Stomach (tissue), 19 donors: ENCODE data around the gene PROCR. TPM values are rescaled to one million over a fixed set of nuclear protein-coding genes. Genes with fewer than 3 reads are reported as not detected.

Experiments
- DNase-seq, 2 donors: peaks; one replicate each; pipeline versions ENCODE4 v3.0.0 to v3.0.0-alpha.2; 2013 to 2019
- H3K27ac ChIP-seq, 5 donors: fragments of 200-600 bp in 4 of 5; sonication (generic) in 4 of 5; one replicate each; pipeline ENCODE4 v1.5.1; 2013 to 2019; ENCODE audit warnings: mild to moderate bottlenecking in 1 of 5, moderate library complexity in 1 of 5
- H3K27me3 ChIP-seq, 3 donors: fragments of 200-600 bp; sonication (generic); one replicate each; pipeline ENCODE4 v1.5.1; 2017 to 2019; ENCODE audit warnings: mixed run types in 1 of 3
- H3K36me3 ChIP-seq, 4 donors: fragments of 200-600 bp; sonication (generic); 1 replicate in 3 of 4; 2 replicates in 1 of 4; pipeline ENCODE4 v1.5.1; 2016 to 2019
- H3K4me1 ChIP-seq, 4 donors: fragments of 200-600 bp; sonication (generic); one replicate each; pipeline ENCODE4 v1.5.1; 2016 to 2019
- H3K4me3 ChIP-seq, 4 donors: fragments of 200-600 bp; sonication (generic) in 3 of 4; one replicate each; pipeline ENCODE4 v1.5.1; 2016 to 2019; ENCODE audit warnings: mild to moderate bottlenecking in 1 of 4
- H3K9me3 ChIP-seq, 4 donors: fragments of 200-600 bp; sonication (generic); one replicate each; pipeline ENCODE4 v1.5.1; 2016 to 2019
- EP300 ChIP-seq: sonication (generic); formaldehyde crosslinking; IDR thresholded peaks from one replicate; pipeline ENCODE4 v1.6.1; 2017; ENCODE audit warnings: antibody characterized with exemption
- POLR2A ChIP-seq, 4 donors: fragments of 450-650 bp; IDR thresholded peaks; one replicate each; pipeline ENCODE4 v1.6.1; 2016; ENCODE audit warnings: antibody characterized with exemption in 4 of 4, control low read depth in 2 of 4, mild to moderate bottlenecking in 1 of 4, moderate library complexity in 1 of 4
- POLR2AphosphoS5 ChIP-seq, 3 donors: sonication (generic); formaldehyde crosslinking; IDR thresholded peaks; one replicate each; pipeline ENCODE4 v1.6.1; 2016; ENCODE audit warnings: antibody characterized with exemption in 3 of 3
- WGBS, 5 donors: extraction: QIAGEN DNeasy Blood & Tissue Kit in 3 of 5; methylation state at CpG; one replicate each; pipeline versions ENCODE4 v1.1.5 to v1.1.7; 2013 to 2018; 5-methylcytosine and 5-hydroxymethylcytosine counted together
- intact Hi-C: fragments of 100-400 bp; cut with DNase I; formaldehyde crosslinking; loops from one replicate; pipeline ENCODE4 v1.15.1; 2023; ENCODE audit warnings: low total_unique reads
- long read RNA-seq, 10 donors: transcript quantifications; one replicate each; lab custom pipeline, GENCODE V29; 2026
- polyA plus RNA-seq, 3 donors: library from polyadenylated mRNA; stranded (reverse); fragments of 200-250 nt; gene quantifications; one replicate each; pipeline ENCODE4 v1.2.3, GENCODE V29; 2013
- total RNA-seq, 5 donors: library from RNA; depleted of rRNA; stranded (reverse); fragments of >200 nt; gene quantifications; one replicate each; pipeline versions ENCODE4 v1.1.0 to v1.2.3, GENCODE V29; 2014 to 2016
- TF ChIP-seq, protein P1 (sequence below), 7 experiments: fragments of 450-650 bp in 4 of 7; fragments of 200-600 bp in 3 of 7; sonication (generic) in 3 of 7; IDR thresholded peaks; one replicate each; pipeline ENCODE4 v1.5.1; 2016 to 2019; ENCODE audit warnings: antibody characterized with exemption in 7 of 7, control low read depth in 2 of 7, mild to moderate bottlenecking in 1 of 7
- donor health status: healthy with polysubstance abuse.
- donor health status: Bipolar disorder and iron deficiency.
- donor health status: healthy.

PROCR gene
- total RNA-seq (10 to 100 TPM in 2 of 5 donors, 1 to 10 TPM in 3; 4.0 to 37.6 (median 7.8) TPM), polyA plus RNA-seq (10 to 100 TPM; 15.0 to 31.2 (median 27.6) TPM)
- long read RNA-seq, donor 1, partial matches to known transcripts, result 88 of 154 reads
- long read RNA-seq, donor 1, other reads (novel, unspliced or antisense), result 63 of 154 reads
- long read RNA-seq, donor 2, transcript PROCR-201 (4 exons, 1,348 nt), result major isoform, 9 of 9 reads
- long read RNA-seq, donor 2, partial matches to known transcripts, result 0 of 9 reads
- long read RNA-seq, donor 2, other reads (novel, unspliced or antisense), result 0 of 9 reads
- long read RNA-seq, donor 3, partial matches to known transcripts, result 0 of 2 reads
- long read RNA-seq, donor 3, other reads (novel, unspliced or antisense), result 0 of 2 reads
- long read RNA-seq, donor 4, partial matches to known transcripts, result 0 of 1 reads
- long read RNA-seq, donor 4, other reads (novel, unspliced or antisense), result 0 of 1 reads
- long read RNA-seq, donor 5, transcript PROCR-201 (4 exons, 1,348 nt), result major isoform, 15 of 15 reads
- long read RNA-seq, donor 5, partial matches to known transcripts, result 0 of 15 reads
- long read RNA-seq, donor 5, other reads (novel, unspliced or antisense), result 0 of 15 reads
- long read RNA-seq, donor 6, transcript PROCR-201 (4 exons, 1,348 nt), result major isoform, 26 of 39 reads
- long read RNA-seq, donor 6, partial matches to known transcripts, result 13 of 39 reads
- long read RNA-seq, donor 6, other reads (novel, unspliced or antisense), result 0 of 39 reads
- long read RNA-seq, donor 7, transcript PROCR-201 (4 exons, 1,348 nt), result major isoform, 12 of 24 reads
- long read RNA-seq, donor 7, partial matches to known transcripts, result 12 of 24 reads
- long read RNA-seq, donor 7, other reads (novel, unspliced or antisense), result 0 of 24 reads
- long read RNA-seq, donor 8, transcript PROCR-201 (4 exons, 1,348 nt), result major isoform, 11 of 11 reads
- long read RNA-seq, donor 8, partial matches to known transcripts, result 0 of 11 reads
- long read RNA-seq, donor 8, other reads (novel, unspliced or antisense), result 0 of 11 reads
- long read RNA-seq, donor 9, partial matches to known transcripts, result 0 of 1 reads
- long read RNA-seq, donor 9, other reads (novel, unspliced or antisense), result 0 of 1 reads
- long read RNA-seq, donor 10, transcript PROCR-201 (4 exons, 1,348 nt), result major isoform, 5 of 5 reads
- long read RNA-seq, donor 10, partial matches to known transcripts, result 0 of 5 reads
- long read RNA-seq, donor 10, other reads (novel, unspliced or antisense), result 0 of 5 reads

DNA sequence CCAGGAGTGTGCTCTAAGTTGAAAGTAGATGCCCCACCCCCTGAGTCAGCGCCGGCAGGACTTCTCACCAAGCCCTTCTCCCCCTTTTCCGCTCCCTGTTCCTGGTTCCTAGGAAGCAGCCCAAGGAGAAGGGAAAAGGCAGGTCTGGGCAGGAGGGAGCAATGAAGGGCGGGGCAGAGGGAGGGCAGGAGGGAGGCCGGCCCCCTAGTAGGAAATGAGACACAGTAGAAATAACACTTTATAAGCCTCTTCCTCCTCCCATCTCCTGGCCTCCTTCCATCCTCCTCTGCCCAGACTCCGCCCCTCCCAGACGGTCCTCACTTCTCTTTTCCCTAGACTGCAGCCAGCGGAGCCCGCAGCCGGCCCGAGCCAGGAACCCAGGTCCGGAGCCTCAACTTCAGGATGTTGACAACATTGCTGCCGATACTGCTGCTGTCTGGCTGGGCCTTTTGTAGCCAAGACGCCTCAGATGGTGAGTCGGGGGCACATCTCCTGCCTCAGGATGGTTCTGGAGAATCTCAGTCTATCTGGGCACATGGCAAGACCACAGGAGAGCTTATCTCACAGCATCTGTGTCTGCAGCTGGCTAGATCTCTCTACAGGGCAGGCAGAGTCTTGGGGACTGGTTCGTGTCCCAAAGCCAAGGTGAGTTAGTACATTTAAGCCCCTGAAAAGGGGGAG, at the start of gene PROCR:
Gene PROCR (plus strand): TSS at position 320 of the 681 bp plus-strand sequence. CDS start 83 bp downstream, at position 403.
- intact Hi-C loops, result no loop called here

DNA sequence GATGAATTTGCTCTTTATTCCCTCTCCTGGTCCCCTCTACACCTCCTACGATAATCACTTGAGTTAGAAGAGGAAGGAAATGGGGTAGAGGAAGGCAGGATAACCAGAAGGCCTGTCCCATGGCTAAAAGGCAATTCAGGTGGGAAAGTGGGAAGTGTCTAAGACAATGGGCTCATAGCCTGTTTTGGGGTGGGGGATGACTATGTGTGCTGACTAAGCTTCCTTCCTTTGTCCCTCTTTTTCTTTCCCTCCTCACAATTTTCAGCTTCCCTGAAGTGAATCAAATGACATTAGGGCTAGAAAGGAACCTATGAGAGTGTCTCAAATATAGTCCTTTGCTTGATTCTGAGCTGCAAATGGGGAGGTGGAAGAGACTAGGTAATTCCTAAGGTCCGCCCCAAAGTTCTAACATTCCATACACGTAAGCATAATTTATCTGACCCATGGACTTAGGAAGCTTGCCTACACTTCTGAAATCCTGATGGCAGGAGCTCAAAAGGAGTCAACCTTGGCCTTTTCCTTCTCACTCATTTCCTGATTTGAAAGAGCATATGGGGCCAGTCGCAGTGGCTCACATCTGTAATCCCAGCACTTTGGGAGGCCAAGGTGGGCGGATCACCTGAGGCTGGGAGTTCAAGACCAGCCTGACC, 49.0 kb upstream of the PROCR start:
- Histone ChIP-seq H3K4me1 (peaks cover 0 to 6% (median 0%) of the 10 kb centered on the region in 4 donors), H3K36me3 (peaks cover 69 to 100% (median 99%) of the 10 kb centered on the region in 4 donors), H3K27ac (no peak overlapping the region), H3K9me3 (no peaks in the 10 kb centered on the region), H3K4me3 (no peak overlapping the region), H3K27me3 (no peaks in the 10 kb centered on the region)
- 85 to 93% (median 87%) methylated on average over 5 of the region's 5 CpGs for WGBS, 5 donors
- no peak for DNase-seq
- intact Hi-C loops, result no loop called here
- TF ChIP-seq POLR2AphosphoS5 (IDR thresholded peaks at IDR 0.05), result no peak
- no peak for TF ChIP-seq POLR2A (IDR thresholded peaks at IDR 0.05)
- TF ChIP-seq EP300, result no peak
- TF ChIP-seq, protein P1, sequence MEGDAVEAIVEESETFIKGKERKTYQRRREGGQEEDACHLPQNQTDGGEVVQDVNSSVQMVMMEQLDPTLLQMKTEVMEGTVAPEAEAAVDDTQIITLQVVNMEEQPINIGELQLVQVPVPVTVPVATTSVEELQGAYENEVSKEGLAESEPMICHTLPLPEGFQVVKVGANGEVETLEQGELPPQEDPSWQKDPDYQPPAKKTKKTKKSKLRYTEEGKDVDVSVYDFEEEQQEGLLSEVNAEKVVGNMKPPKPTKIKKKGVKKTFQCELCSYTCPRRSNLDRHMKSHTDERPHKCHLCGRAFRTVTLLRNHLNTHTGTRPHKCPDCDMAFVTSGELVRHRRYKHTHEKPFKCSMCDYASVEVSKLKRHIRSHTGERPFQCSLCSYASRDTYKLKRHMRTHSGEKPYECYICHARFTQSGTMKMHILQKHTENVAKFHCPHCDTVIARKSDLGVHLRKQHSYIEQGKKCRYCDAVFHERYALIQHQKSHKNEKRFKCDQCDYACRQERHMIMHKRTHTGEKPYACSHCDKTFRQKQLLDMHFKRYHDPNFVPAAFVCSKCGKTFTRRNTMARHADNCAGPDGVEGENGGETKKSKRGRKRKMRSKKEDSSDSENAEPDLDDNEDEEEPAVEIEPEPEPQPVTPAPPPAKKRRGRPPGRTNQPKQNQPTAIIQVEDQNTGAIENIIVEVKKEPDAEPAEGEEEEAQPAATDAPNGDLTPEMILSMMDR (IDR thresholded peaks at IDR 0.05), result no peak

More for the DNA sequence above, at the start of gene PROCR:
- WGBS, 5 donors, result 0 to 7% (median 4%) methylated on average over 14 to 16 of the region's 16 CpGs
- Histone ChIP-seq H3K27ac (peak within 1 kb of the TSS; percentile 34 to 76 (median 70)), H3K36me3 (peaks cover 8 to 12% (median 11%) of the 10 kb centered on the region in 4 donors), H3K4me1 (peaks cover 0 to 34% (median 25%) of the 10 kb centered on the region in 4 donors), H3K9me3 (no peaks in the 10 kb centered on the region), H3K4me3 (peak within 1 kb of the TSS; percentile 34 to 48 (median 42)), H3K27me3 (no peaks in the 10 kb centered on the region)
- peak in 2 of 3 donors; percentile 55 to 66 for TF ChIP-seq POLR2AphosphoS5 (IDR thresholded peaks at IDR 0.05)
- TF ChIP-seq, protein P1 (IDR thresholded peaks at IDR 0.05), result no peak
- peak; percentile 72 to 93 for DNase-seq

DNA sequence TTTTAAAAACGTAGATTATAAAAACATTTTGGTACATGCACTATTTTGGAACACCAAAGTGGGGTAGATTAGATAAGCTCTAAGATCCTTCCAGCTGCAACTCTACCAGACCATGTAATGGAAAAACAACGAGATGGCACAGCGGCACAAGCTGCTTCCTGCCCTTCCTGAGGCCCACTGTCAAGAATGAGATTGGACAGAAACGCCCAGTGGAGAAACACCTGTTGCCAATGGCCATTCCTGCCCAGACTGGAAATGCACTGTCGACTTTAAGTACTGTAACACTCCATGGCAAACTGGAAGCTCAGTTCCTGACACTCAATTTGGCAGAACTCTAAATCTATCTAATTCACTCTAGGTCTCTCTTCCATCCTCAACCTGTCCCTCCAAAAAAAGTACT, 46.1 kb upstream of the PROCR start:
- no peak for DNase-seq
- peaks cover 69 to 100% (median 98%) of the 10 kb centered on the region in 4 donors for H3K36me3 ChIP-seq
- TF ChIP-seq, protein P1 (IDR thresholded peaks at IDR 0.05), result no peak
- no peak for TF ChIP-seq POLR2AphosphoS5 (IDR thresholded peaks at IDR 0.05)
- TF ChIP-seq EP300, result no peak
- TF ChIP-seq POLR2A (IDR thresholded peaks at IDR 0.05), result no peak
- no peaks in the 10 kb centered on the region for H3K9me3 ChIP-seq
- intact Hi-C loops, result no loop called here
- no peak overlapping the region for H3K27ac ChIP-seq
- 84 to 95% (median 89%) methylated on average over 5 of the region's 5 CpGs for WGBS, 5 donors
- no peaks in the 10 kb centered on the region for H3K27me3 ChIP-seq
- no peak overlapping the region for H3K4me3 ChIP-seq
- peaks cover 0 to 11% (median 0%) of the 10 kb centered on the region in 4 donors for H3K4me1 ChIP-seq
